Measurements from ENCODE around the gene UQCRHL.

UQCRHL gene

GRCh38 chr1:15758343-15758931 lies 49.0 kb downstream of the UQCRHL start, which contains the start of gene FBLIM1:
FBLIM1 (plus strand) TSS chr1:15758795; CDS start chr1:15764984, 6,189 bp downstream.
- no peak for DNase-seq (ENCODE audit: low read depth)

DNA sequence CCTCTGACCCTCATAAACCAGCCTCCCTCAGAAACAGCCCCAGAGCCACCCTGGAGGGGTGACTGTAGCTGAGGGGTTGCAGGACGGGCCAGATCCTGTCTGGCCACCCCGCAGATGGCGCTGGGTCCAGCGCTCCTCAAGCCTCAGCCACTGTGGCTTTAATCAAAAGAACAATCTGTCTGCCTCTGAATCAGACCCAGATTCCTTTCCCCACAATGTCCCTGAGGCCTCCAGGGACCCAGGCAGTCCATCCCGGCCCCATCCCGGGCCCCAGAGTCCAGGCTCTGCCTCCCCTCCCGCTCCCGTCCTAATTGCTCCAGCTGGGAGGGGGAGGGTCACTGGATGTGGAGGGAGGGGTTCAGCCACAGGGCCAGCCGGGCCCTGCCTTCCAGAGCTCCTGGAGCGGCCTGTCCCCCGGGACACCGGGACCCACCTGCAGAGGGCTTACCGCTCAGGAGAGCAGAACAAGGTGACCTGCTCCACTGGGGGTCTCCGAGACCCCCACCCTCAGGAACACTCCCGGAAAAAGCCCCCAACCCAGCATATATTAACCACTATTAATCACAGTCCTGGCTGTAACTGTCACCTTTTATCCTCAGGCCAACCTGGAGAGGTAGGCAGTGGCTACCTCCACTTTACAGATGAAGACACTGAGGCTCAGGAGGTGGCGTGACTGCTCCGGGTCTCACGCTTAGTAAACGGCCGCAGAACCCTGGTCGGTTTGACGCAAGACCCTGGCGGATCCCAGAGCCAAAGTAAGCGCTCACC lies 49.7 kb downstream of the UQCRHL start:
- no peak for DNase-seq (ENCODE audit: low read depth)

All from fibroblast of the conjunctiva (primary cell).